ENCODE measurements around the gene NKAIN2. TPM values are rescaled to one million over a fixed set of nuclear protein-coding genes. Genes with fewer than 3 reads are reported as not detected.
"Not testable (repeated sequence)": the region's sequence is repeated elsewhere in the genome, so short reads cannot be mapped to it uniquely, and the experiment has no call there.

Gene NKAIN2
- total and polyA plus RNA-seq, 8 donors: 0.02 to 0.09 TPM; not detected in 6

DNA sequence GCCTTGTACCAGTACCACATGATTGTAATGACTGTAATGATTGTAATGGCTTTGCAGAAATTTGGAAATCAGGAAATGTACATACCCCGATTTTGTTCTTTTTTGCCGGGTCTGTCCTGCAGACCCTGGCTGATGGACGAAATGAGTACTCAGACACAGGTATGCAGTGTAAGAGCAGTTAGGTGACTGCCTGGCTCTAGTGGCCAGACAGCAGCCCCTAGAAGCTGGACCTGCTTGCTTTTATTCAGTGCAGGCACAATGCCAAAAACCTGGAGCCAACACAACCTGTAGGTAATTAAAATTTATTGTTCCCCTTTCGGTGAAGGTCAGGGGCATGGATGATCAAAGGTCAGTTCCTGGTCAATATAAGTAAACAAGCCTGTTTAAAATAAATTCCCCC lies 346.0 kb downstream of the NKAIN2 start:
- no peak for DNase-seq
- Histone ChIP-seq H3K4me1 (no peaks in the 10 kb centered on the region), H3K4me3 (no peak overlapping the region), H3K36me3 (no peaks in the 10 kb centered on the region), H3K27me3 (peaks cover 0 to 6% (median 0%) of the 10 kb centered on the region in 4 donors), H3K9me3 (no peaks in the 10 kb centered on the region), H3K27ac (no peak overlapping the region)
- no peak for FAIRE-seq
- TF ChIP-seq CTCF (IDR thresholded peaks at IDR 0.05): no peak
- intact Hi-C loops (cut with DNase I): no loop called here
- ATAC-seq: no peak
- WGBS, 2 donors: 64 to 70% methylated on average over 4 of the region's 4 CpGs

- no peak for DNase-seq
- Histone ChIP-seq H3K27ac (no peak overlapping the region), H3K4me3 (no peak overlapping the region), H3K36me3 (no peaks in the 10 kb centered on the region), H3K9me3 (no peaks in the 10 kb centered on the region), H3K4me1 (no peaks in the 10 kb centered on the region), H3K27me3 (peaks cover 0 to 6% (median 0%) of the 10 kb centered on the region in 4 donors)
- 44 to 67% methylated on average over 1 of the region's 1 CpG for WGBS, 2 donors
- no peak for ATAC-seq
- FAIRE-seq: no peak
- no peak for TF ChIP-seq CTCF (IDR thresholded peaks at IDR 0.05)
- intact Hi-C loops (cut with DNase I): no loop called here
These were observed 354.4 kb downstream of the NKAIN2 start for GRCh38 chr6:124158024-124158423.

GRCh38 chr6:124163676-124164075 lies 360.0 kb downstream of the NKAIN2 start:
- intact Hi-C loops (cut with DNase I): no loop called here
- no peaks in the 10 kb centered on the region for H3K36me3 ChIP-seq
- no peaks in the 10 kb centered on the region for H3K9me3 ChIP-seq
- no peak for FAIRE-seq
- H3K4me1 ChIP-seq: no peaks in the 10 kb centered on the region
- ATAC-seq: no peak
- 34 to 60% methylated on average over 3 of the region's 3 CpGs for WGBS, 2 donors
- no peak for TF ChIP-seq CTCF (IDR thresholded peaks at IDR 0.05)
- no peaks in the 10 kb centered on the region for H3K27me3 ChIP-seq
- H3K4me3 ChIP-seq: no peak overlapping the region
- H3K27ac ChIP-seq: no peak overlapping the region
- DNase-seq: no peak

DNA sequence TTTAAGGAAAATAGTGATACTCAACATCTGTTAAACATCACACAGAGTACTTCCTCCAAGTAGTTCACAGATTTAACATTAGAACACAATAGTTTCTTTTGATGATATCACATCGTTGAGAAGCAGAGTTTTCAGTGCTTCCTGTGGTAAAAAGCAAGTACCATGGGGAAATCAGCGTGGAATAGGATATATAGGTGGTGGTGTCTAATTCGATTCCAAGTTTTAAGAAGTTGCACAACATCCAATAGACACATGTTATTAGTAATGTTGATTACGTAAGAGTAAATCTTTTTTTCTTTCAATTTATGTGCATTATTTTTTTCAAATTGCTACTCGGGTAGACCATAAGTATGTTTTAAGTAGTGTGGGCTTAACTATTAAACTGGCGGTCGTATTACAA lies 360.7 kb downstream of the NKAIN2 start:
- Histone ChIP-seq H3K27ac (no peak overlapping the region), H3K36me3 (no peaks in the 10 kb centered on the region), H3K9me3 (no peaks in the 10 kb centered on the region), H3K27me3 (no peaks in the 10 kb centered on the region), H3K4me1 (no peaks in the 10 kb centered on the region), H3K4me3 (no peak overlapping the region)
- 53 to 66% methylated on average over 7 of the region's 7 CpGs for WGBS, 2 donors
- no peak for TF ChIP-seq CTCF (IDR thresholded peaks at IDR 0.05)
- intact Hi-C loops (cut with DNase I): no loop called here
- no peak for ATAC-seq
- no peak for FAIRE-seq
- DNase-seq: no peak

DNA sequence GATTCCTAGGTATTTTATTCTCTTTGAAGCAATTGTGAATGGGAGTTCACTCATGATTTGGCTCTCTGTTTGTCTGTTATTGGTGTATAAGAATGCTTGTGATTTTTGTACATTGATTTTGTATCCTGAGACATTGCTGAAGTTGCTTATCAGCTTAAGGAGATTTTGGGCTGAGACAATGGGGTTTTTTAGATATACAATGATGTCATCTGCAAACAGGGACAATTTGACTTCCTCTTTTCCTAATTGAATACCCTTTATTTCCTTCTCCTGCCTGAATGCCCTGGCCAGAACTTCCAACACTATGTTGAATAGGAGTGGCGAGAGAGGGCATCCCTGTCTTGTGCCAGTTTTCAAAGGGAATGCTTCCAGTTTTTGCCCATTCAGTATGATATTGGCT lies 363.6 kb downstream of the NKAIN2 start:
- intact Hi-C loops (cut with DNase I); H3K36me3 ChIP-seq; FAIRE-seq; H3K27ac ChIP-seq; DNase-seq; H3K4me3 ChIP-seq; H3K27me3 ChIP-seq; H3K4me1 ChIP-seq; H3K9me3 ChIP-seq; ATAC-seq: not testable (repeated sequence)
- 50 to 71% methylated on average over 1 of the region's 1 CpG for WGBS, 2 donors

GRCh38 chr6:124190256-124190655 lies 386.6 kb downstream of the NKAIN2 start:
- DNase-seq (no peak), ATAC-seq (no peak), FAIRE-seq (no peak)
- no peak overlapping the region for H3K4me3 ChIP-seq
- TF ChIP-seq CTCF (IDR thresholded peaks at IDR 0.05): no peak
- H3K4me1 ChIP-seq: no peaks in the 10 kb centered on the region
- H3K27me3 ChIP-seq: no peaks in the 10 kb centered on the region
- intact Hi-C loops (cut with DNase I): no loop called here
- no peaks in the 10 kb centered on the region for H3K9me3 ChIP-seq
- 43 to 47% methylated on average over 2 of the region's 2 CpGs for WGBS, 2 donors
- no peaks in the 10 kb centered on the region for H3K36me3 ChIP-seq
- no peak overlapping the region for H3K27ac ChIP-seq
